Stimulated activated CD8-positive, alpha-beta memory T cell treated with anti-CD3 and anti-CD28 coated beads, Interleukin-7, amount 100 ng/mL, for 4 hours (primary cell): ENCODE data around the gene YPEL1.
"Not testable (repeated sequence)": the region's sequence is repeated elsewhere in the genome, so short reads cannot be mapped to it uniquely, and the experiment has no call there.

ENCODE experiments used
- DNase-seq, 2 donors: peaks; one replicate each; pipeline ENCODE4 v3.0.0-alpha.2; 2020; ENCODE audit warnings: low read depth in 2 of 2

YPEL1 gene

GRCh38 chr22:21684492-21685163 lies 51.0 kb downstream of the YPEL1 start:
- DNase-seq = no peak

- no peak for DNase-seq
Observed at GRCh38 chr22:21683401-21683811, 52.2 kb downstream of the YPEL1 start.

GRCh38 chr22:21682385-21683175 lies 53.0 kb downstream of the YPEL1 start:
- DNase-seq = no peak

DNA sequence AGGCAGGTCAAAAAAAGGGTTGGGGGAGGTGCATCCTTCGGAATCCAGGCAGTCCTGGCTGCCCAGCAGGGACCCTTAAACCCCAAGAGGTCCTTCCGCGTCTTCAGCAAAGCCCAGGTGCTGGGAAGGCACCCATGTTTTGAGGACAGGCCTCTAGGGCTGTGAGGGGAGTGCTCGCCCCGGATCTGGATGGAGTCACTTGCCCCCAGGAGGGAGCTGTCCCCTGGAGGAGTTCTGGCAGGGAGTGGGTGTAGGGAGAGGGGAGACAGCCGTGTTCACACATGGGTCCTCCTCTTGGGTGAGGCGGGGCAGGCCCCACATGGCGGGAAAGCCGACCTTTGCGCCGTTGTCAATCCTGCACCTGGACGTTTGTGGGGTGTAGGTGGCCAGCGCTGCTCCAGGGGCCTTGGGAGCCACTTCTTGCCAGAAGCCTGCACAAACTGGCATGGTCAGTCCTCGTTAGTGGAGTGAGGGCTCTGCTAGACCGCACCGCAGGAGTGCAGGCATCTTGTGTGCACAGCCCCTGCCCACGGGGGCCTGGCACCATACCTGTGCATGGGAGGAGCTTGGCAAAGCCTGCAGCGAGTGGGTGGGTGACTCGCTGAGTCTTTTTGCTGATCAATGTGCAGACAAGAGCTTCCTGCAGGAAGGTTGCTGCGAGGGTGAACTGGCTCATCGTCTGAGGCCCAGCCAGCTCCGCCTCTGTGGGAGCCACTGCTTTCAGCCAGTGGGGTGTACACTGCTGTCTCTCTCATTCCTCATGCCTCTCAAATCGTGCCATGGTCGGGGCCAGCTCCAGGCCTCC lies 53.8 kb downstream of the YPEL1 start:
- no peak for DNase-seq

GRCh38 chr22:21680830-21681565 lies 54.6 kb downstream of the YPEL1 start:
- DNase-seq = no peak

- no peak for DNase-seq
Observed at GRCh38 chr22:21679383-21679782, 56.2 kb downstream of the YPEL1 start.

- DNase-seq = not testable (repeated sequence)
Observed at GRCh38 chr22:21678842-21679241, 56.8 kb downstream of the YPEL1 start.

GRCh38 chr22:21677606-21678443 lies 57.8 kb downstream of the YPEL1 start:
- DNase-seq = no peak

DNA sequence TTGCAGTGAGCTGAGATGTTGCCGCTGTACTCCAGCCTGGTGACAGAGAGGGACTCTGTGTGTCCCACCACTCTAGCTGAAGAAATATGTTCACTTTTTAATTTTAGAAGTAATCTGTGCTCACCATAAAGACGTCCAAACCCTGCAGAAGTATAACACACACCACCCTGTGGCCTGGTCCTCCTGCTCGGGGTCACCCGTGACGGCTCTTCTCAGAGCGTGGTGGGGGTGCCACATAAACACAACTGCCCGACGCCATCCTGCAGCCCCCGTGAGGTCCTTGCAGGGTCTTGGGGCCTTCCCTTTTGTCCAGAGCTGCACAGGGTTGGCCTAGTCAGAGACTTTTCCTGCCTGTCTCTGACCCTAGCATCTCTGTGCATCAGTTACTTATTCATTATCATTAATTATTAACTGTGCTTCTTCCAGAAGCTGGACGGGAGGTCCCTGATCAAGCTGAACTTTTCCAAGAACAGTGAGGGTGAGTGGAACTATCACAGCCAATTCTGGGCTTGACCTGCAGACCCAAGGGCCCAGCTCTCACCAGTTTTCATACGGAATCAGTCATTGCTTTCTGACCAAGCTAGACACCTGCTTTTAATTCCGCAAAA lies 60.9 kb downstream of the YPEL1 start:
- DNase-seq = no peak

- DNase-seq = no peak
Observed at GRCh38 chr22:21673534-21674321, 61.9 kb downstream of the YPEL1 start.

- no peak for DNase-seq
Observed at GRCh38 chr22:21672107-21672629, 63.4 kb downstream of the YPEL1 start.

DNA sequence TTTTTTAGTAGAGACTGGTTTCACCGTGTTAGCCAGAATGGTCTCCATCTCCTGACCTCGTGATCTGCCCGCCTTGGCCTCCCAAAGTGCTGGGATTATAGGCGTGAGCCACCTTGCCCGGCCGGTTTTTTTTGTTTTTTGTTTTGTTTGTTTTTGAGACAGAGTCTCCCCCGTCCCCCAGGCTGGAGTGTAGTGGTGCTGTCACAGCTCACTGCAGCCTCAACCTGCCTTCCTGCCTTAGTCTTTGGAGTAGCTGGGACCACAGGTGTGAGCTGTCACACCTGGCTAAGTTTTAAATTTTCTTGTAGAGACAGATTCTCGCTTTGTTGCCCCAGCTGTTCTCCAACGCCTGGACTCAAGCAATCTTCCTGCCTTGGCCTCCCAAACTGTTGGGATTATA lies 66.6 kb downstream of the YPEL1 start:
- no peak for DNase-seq

- no peak for DNase-seq
Observed at GRCh38 chr22:21666786-21667185, 68.8 kb downstream of the YPEL1 start.

DNA sequence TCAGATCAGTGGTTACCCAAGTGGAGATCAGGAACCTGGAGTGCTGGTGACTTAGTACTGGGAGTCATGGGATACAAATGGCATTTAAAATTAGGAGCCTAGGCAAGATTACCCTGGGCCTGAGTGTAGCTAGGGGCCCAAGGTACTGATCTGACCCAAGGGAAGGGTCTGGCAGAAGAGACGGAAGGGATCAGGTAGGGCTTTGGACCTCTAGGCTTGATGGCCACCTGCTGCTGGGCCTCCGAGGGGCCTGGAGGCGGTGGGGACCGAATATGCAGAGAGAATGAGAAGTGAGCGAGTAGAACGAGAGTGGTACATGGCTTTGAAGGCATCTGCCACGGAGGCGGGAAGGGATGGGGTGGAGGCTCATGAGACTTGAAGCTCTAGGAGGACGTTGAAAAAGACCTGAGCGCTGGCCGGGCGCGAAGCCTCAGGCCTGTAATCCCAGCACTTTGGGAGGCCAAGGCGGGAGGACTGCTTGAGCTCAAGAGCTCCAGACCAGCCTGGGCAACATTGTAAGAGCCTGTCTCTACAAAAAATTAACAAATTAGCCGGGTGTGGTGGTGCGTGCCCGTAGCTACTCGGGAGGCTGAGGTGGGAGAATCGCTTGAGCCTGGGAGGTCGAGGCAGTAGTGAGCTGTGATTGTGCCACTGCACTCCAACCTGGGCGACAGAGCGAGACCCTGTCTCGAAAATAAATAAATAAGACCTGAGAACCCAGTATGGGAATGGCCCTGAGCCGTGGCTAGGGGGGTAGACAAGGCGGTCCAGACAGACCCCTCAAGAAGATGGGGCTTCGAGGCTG lies 70.3 kb downstream of the YPEL1 start:
- no peak for DNase-seq

GRCh38 chr22:21663738-21664137 lies 71.9 kb downstream of the YPEL1 start:
- no peak for DNase-seq

DNA sequence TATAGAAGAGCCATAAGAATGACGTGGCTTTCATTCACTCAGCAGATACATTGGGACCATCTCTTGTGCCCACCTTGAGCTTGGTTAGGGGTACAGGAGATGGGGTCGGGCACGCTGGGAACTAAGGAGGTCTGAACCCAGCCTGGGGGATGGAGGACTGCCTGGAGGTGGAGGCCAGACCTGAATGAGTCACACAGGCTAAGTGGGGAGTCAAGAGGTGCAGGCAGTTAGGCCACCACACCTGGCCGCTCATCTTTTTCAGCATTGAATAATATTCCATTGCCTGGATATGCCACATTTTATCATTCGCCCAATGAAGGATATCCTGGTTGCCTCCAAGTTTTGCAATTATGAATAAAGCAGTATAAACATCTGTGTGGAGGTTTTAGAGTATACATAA lies 73.6 kb downstream of the YPEL1 start:
- no peak for DNase-seq

DNA sequence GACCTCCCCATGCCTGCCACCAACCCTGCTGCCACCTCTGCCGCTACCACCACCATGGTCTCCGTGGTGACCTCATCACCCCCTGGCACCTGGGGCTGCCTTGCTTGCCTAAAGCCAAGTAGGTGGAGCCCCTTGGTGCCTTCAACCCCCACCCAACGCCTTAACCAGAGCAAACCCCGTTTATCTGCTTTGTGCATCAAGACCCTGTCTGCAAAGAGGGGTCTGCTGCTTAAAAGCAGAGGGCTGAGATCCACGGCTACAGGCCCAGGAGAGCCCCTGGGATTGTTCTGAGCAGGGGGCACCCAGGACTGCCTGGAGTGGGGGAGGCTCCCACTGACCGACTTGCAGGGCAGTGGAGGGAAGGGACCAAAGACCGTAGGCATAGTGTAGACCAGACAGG lies 74.7 kb downstream of the YPEL1 start:
- no peak for DNase-seq

DNA sequence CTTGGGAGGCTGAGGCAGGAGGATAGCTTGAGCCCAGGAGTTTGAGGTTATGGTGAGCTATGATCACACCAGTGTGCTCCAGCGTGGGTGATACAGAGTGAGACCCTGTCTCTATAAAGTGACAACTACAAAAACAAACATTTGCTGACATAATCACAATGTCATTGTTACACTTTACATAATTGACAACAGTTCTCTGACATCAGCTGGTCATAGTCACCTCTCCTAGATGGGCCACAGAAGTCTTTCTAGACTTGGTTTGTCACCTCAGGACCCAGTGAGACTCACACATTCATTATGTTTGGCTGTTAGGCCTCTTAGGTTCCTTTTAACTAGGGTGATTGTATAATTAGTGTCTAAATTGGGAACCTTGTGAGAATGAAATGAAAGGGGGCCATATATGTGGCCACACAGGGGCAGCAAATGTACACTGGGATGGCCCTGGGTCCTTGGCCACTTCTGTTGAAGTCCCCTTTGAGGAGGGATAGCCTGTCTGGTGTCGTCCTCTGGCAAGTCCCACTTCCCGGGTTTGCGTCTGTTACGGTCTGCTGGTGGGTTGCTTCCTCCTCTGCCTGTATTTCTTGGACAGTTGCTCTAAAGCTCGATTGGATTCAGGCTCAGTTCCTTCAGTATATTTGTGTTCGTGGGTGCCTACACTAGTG lies 75.6 kb downstream of the YPEL1 start:
- DNase-seq = no peak
